HCT116 (cell line): ENCODE data around the gene SIGLEC11. TPM values are rescaled to one million over a fixed set of nuclear protein-coding genes. Genes with fewer than 3 reads are reported as not detected.

ENCODE experiments used
- ATAC-seq: fragments of 200-7000 bp; cut with Tn5 transposase; 2 replicates; pipeline ENCODE4 v1.9.1; 2020; ENCODE audit warnings: mild to moderate bottlenecking, moderate library complexity
- BruUV-seq: library from RNA; stranded (reverse); fragments of 400-500 nt; replicated peaks from 2 replicates; lab custom pipeline; 2021; lab: Mats Ljungman, UMichigan
- CTCF ChIA-PET: fragments of 300-600 bp; sonication (Branson Sonifier 250); formaldehyde crosslinking; loops from one replicate; lab custom pipeline; 2021; ENCODE audit warnings: antibody characterized with exemption; lab: Charles Lee
- POLR2A ChIA-PET: fragments of 300-600, 350-600 bp; sonication (Branson Sonifier 250); formaldehyde crosslinking; loops from one replicate; lab custom pipeline; 2021; ENCODE audit warnings: antibody characterized with exemption; lab: Charles Lee
- RAD21 ChIA-PET, 2 experiments: fragments of 300-600 bp; sonication (Branson Sonifier 250); formaldehyde crosslinking; loops; one replicate each; lab custom pipeline; 2023; ENCODE audit warnings: low total read pairs in 2 of 2; ENCODE audit not compliant: uncharacterized antibody in 2 of 2, unreplicated experiment in 2 of 2, low non-redundant PET in 1 of 2; lab: Charles Lee
- DNase-seq: peaks from one replicate; pipeline ENCODE4 v3.0.0-alpha.2; 2010; ENCODE audit warnings: low read depth, low spot score
- H2AFZ ChIP-seq: fragments of 200-600 bp; shearing (Covaris generic), sonication (generic); 2 replicates; pipeline ENCODE4 v1.6.1; 2017; ENCODE audit warnings: low read depth, mixed run types, mixed read lengths, antibody characterized with exemption, low read length; ENCODE audit not compliant: poor library complexity, severe bottlenecking
- H3K27ac ChIP-seq: 2 replicates; pipeline ENCODE4 v1.5.1; 2012; ENCODE audit warnings: low read depth, low read length
- H3K27me3 ChIP-seq: fragments of 200-600 bp; sonication (generic); 2 replicates; pipeline ENCODE4 v1.6.1; 2016; ENCODE audit warnings: mixed run types, low read length, mixed read lengths; ENCODE audit not compliant: insufficient read depth
- H3K36me3 ChIP-seq, 2 experiments: fragments of 200-500 bp in 1 of 2; fragments of 200-600 bp in 1 of 2; sonication (Bioruptor generic) in 1 of 2; sonication (generic) in 1 of 2; 2 replicates each; pipeline versions ENCODE4 v1.5.1 to v1.6.1; 2014 to 2016; ENCODE audit warnings: low read length in 2 of 2, inconsistent platforms in 1 of 2, mixed read lengths in 1 of 2, mixed run types in 1 of 2; ENCODE audit not compliant: insufficient read depth in 2 of 2, control insufficient read depth in 1 of 2
- H3K4me1 ChIP-seq, 2 experiments: fragments of 200-600 bp in 1 of 2; sonication (generic) in 1 of 2; 2 replicates each; pipeline versions ENCODE4 v1.5.1 to v1.6.1; 2012 to 2017; ENCODE audit warnings: low read length in 2 of 2, inconsistent platforms in 1 of 2, mild to moderate bottlenecking in 1 of 2, mixed read lengths in 1 of 2, mixed run types in 1 of 2, moderate library complexity in 1 of 2; ENCODE audit not compliant: insufficient read depth in 2 of 2, control insufficient read depth in 1 of 2
- H3K4me2 ChIP-seq: fragments of 200-600 bp; sonication (generic); 2 replicates; pipeline ENCODE4 v1.6.1; 2017; ENCODE audit warnings: mixed run types, low read length, mixed read lengths
- H3K4me3 ChIP-seq, 2 experiments: fragments of 200-600 bp in 1 of 2; sonication (generic) in 1 of 2; replicated peaks in 1 of 2; 2 replicates each; pipeline ENCODE4 v1.5.1; 2011 to 2016; ENCODE audit warnings: low read length in 2 of 2, control low read depth in 1 of 2, low read depth in 1 of 2, mild to moderate bottlenecking in 1 of 2, mixed read lengths in 1 of 2, mixed run types in 1 of 2
- H3K79me2 ChIP-seq: fragments of 200-600 bp; sonication (generic); 2 replicates; pipeline ENCODE4 v1.6.1; 2017; ENCODE audit warnings: mild to moderate bottlenecking, mixed run types, low read length, moderate library complexity, mixed read lengths; ENCODE audit not compliant: insufficient read depth
- H3K9ac ChIP-seq: fragments of 200-600 bp; sonication (generic); 2 replicates; pipeline ENCODE4 v1.6.1; 2016; ENCODE audit warnings: low read length, mixed read lengths
- H3K9me2 ChIP-seq: fragments of 200-600 bp; sonication (generic), shearing (Covaris generic); 2 replicates; pipeline ENCODE4 v1.6.1; 2017; ENCODE audit warnings: mixed run types, mild to moderate bottlenecking, moderate library complexity; ENCODE audit not compliant: insufficient read depth
- H3K9me3 ChIP-seq, 2 experiments: fragments of 200-500 bp in 1 of 2; fragments of 200-600 bp in 1 of 2; sonication (Bioruptor generic) in 1 of 2; sonication (generic) in 1 of 2; 2 replicates each; pipeline ENCODE4 v1.6.1; 2014 to 2017; ENCODE audit warnings: low read length in 2 of 2, mixed read lengths in 2 of 2, inconsistent platforms in 1 of 2, low read depth in 1 of 2, mild to moderate bottlenecking in 1 of 2, mixed run types in 1 of 2, moderate library complexity in 1 of 2; ENCODE audit not compliant: control insufficient read depth in 1 of 2, insufficient read depth in 1 of 2
- H4K20me1 ChIP-seq: fragments of 200-600 bp; sonication (generic), shearing (Covaris generic); 2 replicates; pipeline ENCODE4 v1.6.1; 2017; ENCODE audit warnings: mixed run types, mild to moderate bottlenecking, moderate library complexity; ENCODE audit not compliant: insufficient read depth
- intact Hi-C: fragments of 100-400 bp; cut with micrococcal nuclease; formaldehyde crosslinking; loops from 2 replicates; pipeline ENCODE4 v1.10.0; 2022
- total RNA-seq: library from RNA; stranded (reverse); gene quantifications from one replicate; pipeline ENCODE4 v1.2.1, GENCODE V29; 2021; ENCODE audit not compliant: unreplicated experiment
- TF ChIP-seq, protein P1 (sequence below): IDR thresholded peaks from 2 replicates; pipeline ENCODE4 v1.6.1; 2012; ENCODE audit warnings: low read depth

The SIGLEC11 gene
- total RNA-seq, 1 experiment from 2014 or later, result not detected

DNA sequence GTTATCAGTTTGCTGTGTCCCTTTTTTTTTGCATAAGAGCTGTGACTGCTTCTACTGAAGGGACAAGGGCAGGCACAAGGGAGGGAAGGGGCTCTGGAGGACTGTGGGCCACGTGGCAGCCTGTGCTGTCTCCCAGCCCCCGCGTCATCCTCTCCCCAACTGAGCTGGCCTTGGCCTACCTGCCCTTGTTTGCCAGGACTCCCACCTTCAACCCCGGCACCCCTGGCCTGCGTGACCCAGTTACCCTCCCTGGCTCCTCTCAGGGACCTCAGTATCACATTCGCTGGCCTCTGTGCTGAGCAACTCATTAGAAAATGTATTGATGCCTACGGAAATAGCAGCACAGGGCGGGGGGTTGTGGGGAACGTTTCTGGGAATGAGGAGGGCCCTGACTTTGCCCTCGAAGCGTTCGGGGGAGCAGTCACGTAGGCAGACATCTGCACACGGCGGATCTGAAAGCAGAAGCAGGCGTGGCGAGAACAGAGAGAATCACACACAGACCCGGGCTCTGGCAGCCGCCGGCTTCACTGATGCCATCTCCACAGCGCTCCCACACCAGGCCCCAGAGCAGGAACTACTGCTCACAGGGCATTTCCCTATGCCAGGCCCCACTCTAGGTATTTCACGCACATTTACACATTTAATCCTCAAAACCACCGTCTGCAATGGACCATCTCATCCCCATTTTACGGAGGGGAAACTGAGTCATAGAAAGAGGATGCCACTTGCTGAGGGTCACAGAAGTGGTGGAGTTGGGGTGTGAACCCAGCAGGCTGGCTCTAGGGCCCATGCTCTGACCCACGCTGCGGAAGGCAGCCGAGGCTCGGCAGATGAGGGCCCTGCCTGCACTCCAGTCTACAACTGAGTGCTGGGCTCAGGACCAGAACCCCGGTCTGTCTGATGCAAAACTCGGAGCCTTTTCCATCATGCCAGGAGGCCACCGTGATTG is 37.6 kb downstream of the SIGLEC11 start:
- TF ChIP-seq, protein P1, sequence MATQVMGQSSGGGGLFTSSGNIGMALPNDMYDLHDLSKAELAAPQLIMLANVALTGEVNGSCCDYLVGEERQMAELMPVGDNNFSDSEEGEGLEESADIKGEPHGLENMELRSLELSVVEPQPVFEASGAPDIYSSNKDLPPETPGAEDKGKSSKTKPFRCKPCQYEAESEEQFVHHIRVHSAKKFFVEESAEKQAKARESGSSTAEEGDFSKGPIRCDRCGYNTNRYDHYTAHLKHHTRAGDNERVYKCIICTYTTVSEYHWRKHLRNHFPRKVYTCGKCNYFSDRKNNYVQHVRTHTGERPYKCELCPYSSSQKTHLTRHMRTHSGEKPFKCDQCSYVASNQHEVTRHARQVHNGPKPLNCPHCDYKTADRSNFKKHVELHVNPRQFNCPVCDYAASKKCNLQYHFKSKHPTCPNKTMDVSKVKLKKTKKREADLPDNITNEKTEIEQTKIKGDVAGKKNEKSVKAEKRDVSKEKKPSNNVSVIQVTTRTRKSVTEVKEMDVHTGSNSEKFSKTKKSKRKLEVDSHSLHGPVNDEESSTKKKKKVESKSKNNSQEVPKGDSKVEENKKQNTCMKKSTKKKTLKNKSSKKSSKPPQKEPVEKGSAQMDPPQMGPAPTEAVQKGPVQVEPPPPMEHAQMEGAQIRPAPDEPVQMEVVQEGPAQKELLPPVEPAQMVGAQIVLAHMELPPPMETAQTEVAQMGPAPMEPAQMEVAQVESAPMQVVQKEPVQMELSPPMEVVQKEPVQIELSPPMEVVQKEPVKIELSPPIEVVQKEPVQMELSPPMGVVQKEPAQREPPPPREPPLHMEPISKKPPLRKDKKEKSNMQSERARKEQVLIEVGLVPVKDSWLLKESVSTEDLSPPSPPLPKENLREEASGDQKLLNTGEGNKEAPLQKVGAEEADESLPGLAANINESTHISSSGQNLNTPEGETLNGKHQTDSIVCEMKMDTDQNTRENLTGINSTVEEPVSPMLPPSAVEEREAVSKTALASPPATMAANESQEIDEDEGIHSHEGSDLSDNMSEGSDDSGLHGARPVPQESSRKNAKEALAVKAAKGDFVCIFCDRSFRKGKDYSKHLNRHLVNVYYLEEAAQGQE, result no peak
- TF ChIP-seq, all 23 proteins: peak for 0
- no peak overlapping the region for H3K4me3 ChIP-seq
- POLR2A ChIA-PET, result no interaction called here
- no peak overlapping the region for H3K4me2 ChIP-seq
- no peaks in the 10 kb centered on the region for H3K9me2 ChIP-seq
- RAD21 ChIA-PET, result no interaction called here
- no peaks in the 10 kb centered on the region for H3K9me3 ChIP-seq
- no peak overlapping the region for H3K27ac ChIP-seq
- H2AFZ ChIP-seq, result no peak overlapping the region
- H3K27me3 ChIP-seq, result no peaks in the 10 kb centered on the region
- H3K79me2 ChIP-seq, result peaks cover 98% of the 10 kb centered on the region
- DNase-seq (no peak), ATAC-seq (no peak)
- peaks cover 7% of the 10 kb centered on the region; the same call in 1 of the 2 replicates for H4K20me1 ChIP-seq
- H3K9ac ChIP-seq, result no peak overlapping the region
- CTCF ChIA-PET, result no interaction called here
- BruUV-seq, result no TSS peak
- H3K4me1 ChIP-seq, result peaks cover 7 to 10% of the 10 kb centered on the region in 2 experiments; a peak in 3 of 4 replicates
- peaks cover 27 to 45% of the 10 kb centered on the region in 2 experiments for H3K36me3 ChIP-seq
- intact Hi-C loops, result no loop called here
